Transverse colon (tissue), 3 donors: ENCODE data around the gene LRP2BP.

Experiments used
- EP300 ChIP-seq: sonication (generic); formaldehyde crosslinking; IDR thresholded peaks from one replicate; pipeline ENCODE4 v1.6.1; 2017; ENCODE audit warnings: antibody characterized with exemption, low read depth
- POLR2A ChIP-seq: fragments of 450-650 bp; IDR thresholded peaks from one replicate; pipeline ENCODE4 v1.6.1; 2016; ENCODE audit warnings: antibody characterized with exemption, mild to moderate bottlenecking, moderate library complexity
- TF ChIP-seq, protein P1 (sequence below), 5 experiments: fragments of 200-600 bp in 3 of 5; fragments of 450-650 bp in 2 of 5; sonication (generic) in 3 of 5; IDR thresholded peaks; 1 replicate in 2 of 5; 2 replicates in 3 of 5; pipeline ENCODE4 v1.5.1; 2016 to 2017; ENCODE audit warnings: antibody characterized with exemption in 5 of 5, inconsistent platforms in 3 of 5, mild to moderate bottlenecking in 2 of 5, moderate library complexity in 1 of 5

DNA sequence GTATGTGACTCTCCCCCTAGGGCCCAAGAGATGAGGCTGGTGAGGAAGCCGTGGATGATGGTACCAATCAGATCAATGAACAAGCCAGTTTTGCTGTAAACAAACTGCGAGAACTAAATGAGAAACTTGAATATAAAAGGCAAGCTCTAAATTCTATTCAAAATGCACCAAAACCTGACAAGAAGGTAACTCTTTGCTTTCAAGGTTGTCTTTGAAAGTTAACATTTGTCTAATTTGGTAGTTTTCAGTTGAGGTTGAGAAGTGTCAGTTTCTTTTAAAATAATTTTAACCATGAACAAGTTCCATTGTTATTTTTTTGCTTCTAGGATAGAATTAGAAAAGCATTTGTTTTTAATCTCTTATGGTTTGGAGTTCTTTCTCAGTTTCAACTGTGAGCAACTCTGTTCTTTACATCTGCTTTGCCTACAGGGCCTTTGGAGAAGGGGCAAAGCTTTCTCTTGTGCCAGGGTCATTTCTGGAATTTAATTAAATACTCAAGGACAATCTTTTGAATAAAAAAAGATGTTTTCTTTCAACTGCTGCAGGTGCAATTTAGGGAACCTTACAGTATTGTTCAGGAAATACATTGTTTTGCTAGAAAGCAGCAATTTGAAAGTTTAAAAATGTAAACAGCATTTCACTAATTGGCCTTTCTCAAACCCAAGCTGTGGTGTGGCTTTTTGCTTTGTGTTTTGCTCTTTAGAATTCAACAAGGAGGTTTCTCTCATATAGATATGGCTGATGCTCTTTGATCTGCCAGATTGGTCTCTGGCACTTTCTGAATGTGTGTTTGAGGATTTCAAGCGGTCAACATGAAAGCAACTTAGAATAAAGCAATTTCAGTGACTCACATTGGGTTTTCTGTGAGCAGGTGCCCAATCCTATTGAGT is 62.9 kb downstream of the LRP2BP start:
- TF ChIP-seq POLR2A (no peak), EP300 (no peak)
- TF ChIP-seq, protein P1, sequence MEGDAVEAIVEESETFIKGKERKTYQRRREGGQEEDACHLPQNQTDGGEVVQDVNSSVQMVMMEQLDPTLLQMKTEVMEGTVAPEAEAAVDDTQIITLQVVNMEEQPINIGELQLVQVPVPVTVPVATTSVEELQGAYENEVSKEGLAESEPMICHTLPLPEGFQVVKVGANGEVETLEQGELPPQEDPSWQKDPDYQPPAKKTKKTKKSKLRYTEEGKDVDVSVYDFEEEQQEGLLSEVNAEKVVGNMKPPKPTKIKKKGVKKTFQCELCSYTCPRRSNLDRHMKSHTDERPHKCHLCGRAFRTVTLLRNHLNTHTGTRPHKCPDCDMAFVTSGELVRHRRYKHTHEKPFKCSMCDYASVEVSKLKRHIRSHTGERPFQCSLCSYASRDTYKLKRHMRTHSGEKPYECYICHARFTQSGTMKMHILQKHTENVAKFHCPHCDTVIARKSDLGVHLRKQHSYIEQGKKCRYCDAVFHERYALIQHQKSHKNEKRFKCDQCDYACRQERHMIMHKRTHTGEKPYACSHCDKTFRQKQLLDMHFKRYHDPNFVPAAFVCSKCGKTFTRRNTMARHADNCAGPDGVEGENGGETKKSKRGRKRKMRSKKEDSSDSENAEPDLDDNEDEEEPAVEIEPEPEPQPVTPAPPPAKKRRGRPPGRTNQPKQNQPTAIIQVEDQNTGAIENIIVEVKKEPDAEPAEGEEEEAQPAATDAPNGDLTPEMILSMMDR (IDR thresholded peaks at IDR 0.05): no peak
